ENCODE data around the gene PXMP2. TPM values are rescaled to one million over a fixed set of nuclear protein-coding genes. Genes with fewer than 3 reads are reported as not detected.
A peak's percentile ranks its signal among the peaks of the same experiment; 100 is the strongest.

Gene PXMP2
- total RNA-seq, 4 donors from 2014 or later, result 39.7 to 68.4 (median 55.8) TPM

- Histone ChIP-seq H3K27me3 (no peaks in the 10 kb centered on the region), H3K27ac (replicated peaks in 1 of 4) (no peak overlapping the region), H3K4me1 (no peaks in the 10 kb centered on the region), H3K36me3 (peaks cover 60 to 97% (median 94%) of the 10 kb centered on the region in 4 donors), H3K9me3 (no peaks in the 10 kb centered on the region), H3K4me3 (no peak overlapping the region)
- TF ChIP-seq CTCF (IDR thresholded peaks at IDR 0.05) (no peak), EP300 (IDR thresholded peaks at IDR 0.05) (no peak), POLR2AphosphoS5 (IDR thresholded peaks at IDR 0.05) (peak in 1 of 2 donors; percentile 3), POLR2A (IDR thresholded peaks at IDR 0.05; ENCODE audit: low read depth) (no peak)
- no peak for DNase-seq (ENCODE audit: extremely low spot score)
- intact Hi-C loops (cut with DNase I), result no loop called here
- 94% methylated on average over 27 of the region's 31 CpGs for WGBS
These were observed 32.0 kb downstream of the PXMP2 start for GRCh38 chr12:132719141-132719953.

- no peak for DNase-seq (ENCODE audit: extremely low spot score)
- no peak for TF ChIP-seq POLR2A (IDR thresholded peaks at IDR 0.05; ENCODE audit: low read depth)
- TF ChIP-seq CTCF (IDR thresholded peaks at IDR 0.05), result no peak
- TF ChIP-seq EP300 (IDR thresholded peaks at IDR 0.05), result no peak
- TF ChIP-seq POLR2AphosphoS5 (IDR thresholded peaks at IDR 0.05), result no peak
- 94% methylated on average over 12 of the region's 12 CpGs for WGBS
- intact Hi-C loops (cut with DNase I), result no loop called here
- Histone ChIP-seq H3K4me1 (no peaks in the 10 kb centered on the region), H3K4me3 (no peak overlapping the region), H3K9me3 (no peaks in the 10 kb centered on the region), H3K27me3 (no peaks in the 10 kb centered on the region), H3K36me3 (peaks cover 66 to 98% (median 95%) of the 10 kb centered on the region in 4 donors), H3K27ac (replicated peaks in 1 of 4) (no peak overlapping the region)
These were observed 32.6 kb downstream of the PXMP2 start for GRCh38 chr12:132719954-132720324.

GRCh38 chr12:132720606-132721345, 33.4 kb downstream of the PXMP2 start:
- H3K36me3 ChIP-seq, result peaks cover 65 to 98% (median 97%) of the 10 kb centered on the region in 4 donors
- TF ChIP-seq POLR2A (IDR thresholded peaks at IDR 0.05; ENCODE audit: low read depth) (no peak), CTCF (IDR thresholded peaks at IDR 0.05) (no peak), EP300 (IDR thresholded peaks at IDR 0.05) (no peak), POLR2AphosphoS5 (IDR thresholded peaks at IDR 0.05) (no peak)

GRCh38 chr12:132723015-132723763, 35.8 kb downstream of the PXMP2 start:
- Histone ChIP-seq H3K36me3 (peaks cover 70 to 98% (median 96%) of the 10 kb centered on the region in 4 donors), H3K27me3 (no peaks in the 10 kb centered on the region), H3K9me3 (no peaks in the 10 kb centered on the region), H3K4me3 (no peak overlapping the region), H3K27ac (replicated peaks in 1 of 4) (no peak overlapping the region), H3K4me1 (no peaks in the 10 kb centered on the region)
- WGBS, result 90% methylated on average over 18 of the region's 30 CpGs
- intact Hi-C loops (cut with DNase I), result no loop called here
- DNase-seq (ENCODE audit: extremely low spot score), result no peak
- TF ChIP-seq CTCF (IDR thresholded peaks at IDR 0.05) (no peak), EP300 (IDR thresholded peaks at IDR 0.05) (no peak), POLR2AphosphoS5 (IDR thresholded peaks at IDR 0.05) (no peak), POLR2A (IDR thresholded peaks at IDR 0.05; ENCODE audit: low read depth) (no peak)

More at GRCh38 chr12:132720606-132721345, 33.4 kb downstream of the PXMP2 start:
- no peaks in the 10 kb centered on the region for H3K27me3 ChIP-seq
- H3K27ac ChIP-seq (replicated peaks in 1 of 4), result no peak overlapping the region
- WGBS, result 95% methylated on average over 21 of the region's 25 CpGs
- H3K4me3 ChIP-seq, result no peak overlapping the region
- H3K4me1 ChIP-seq, result no peaks in the 10 kb centered on the region
- intact Hi-C loops (cut with DNase I), result no loop called here
- DNase-seq (ENCODE audit: extremely low spot score), result no peak
- H3K9me3 ChIP-seq, result no peaks in the 10 kb centered on the region

Measured in esophagus muscularis mucosa (tissue), 4 donors.